HUES6 (cell line): ENCODE results near the gene KDM7A.

ENCODE experiments used
- H3K27ac ChIP-seq: 2 replicates; pipeline ENCODE4 v1.7.0; 2013; ENCODE audit warnings: low read depth, mild to moderate bottlenecking, low read length, inconsistent platforms
- H3K27me3 ChIP-seq: 2 replicates; pipeline ENCODE4 v1.6.1; 2013; ENCODE audit warnings: low read length; ENCODE audit not compliant: control insufficient read depth, insufficient read depth
- H3K36me3 ChIP-seq: 2 replicates; pipeline ENCODE4 v1.6.1; 2013; ENCODE audit warnings: low read length; ENCODE audit not compliant: control insufficient read depth, insufficient read depth
- H3K4me1 ChIP-seq: 2 replicates; pipeline ENCODE4 v1.6.1; 2013; ENCODE audit warnings: low read length; ENCODE audit not compliant: control insufficient read depth, insufficient read depth
- H3K4me3 ChIP-seq: 2 replicates; pipeline ENCODE4 v1.5.1; 2013; ENCODE audit warnings: low read depth, low read length
- H3K9ac ChIP-seq: one replicate; pipeline ENCODE4 v1.6.1; 2013; ENCODE audit warnings: mild to moderate bottlenecking, low read length
- H3K9me3 ChIP-seq: 2 replicates; pipeline ENCODE4 v1.6.1; 2013; ENCODE audit warnings: low read depth, low read length; ENCODE audit not compliant: control insufficient read depth, insufficient read depth

Gene KDM7A

DNA sequence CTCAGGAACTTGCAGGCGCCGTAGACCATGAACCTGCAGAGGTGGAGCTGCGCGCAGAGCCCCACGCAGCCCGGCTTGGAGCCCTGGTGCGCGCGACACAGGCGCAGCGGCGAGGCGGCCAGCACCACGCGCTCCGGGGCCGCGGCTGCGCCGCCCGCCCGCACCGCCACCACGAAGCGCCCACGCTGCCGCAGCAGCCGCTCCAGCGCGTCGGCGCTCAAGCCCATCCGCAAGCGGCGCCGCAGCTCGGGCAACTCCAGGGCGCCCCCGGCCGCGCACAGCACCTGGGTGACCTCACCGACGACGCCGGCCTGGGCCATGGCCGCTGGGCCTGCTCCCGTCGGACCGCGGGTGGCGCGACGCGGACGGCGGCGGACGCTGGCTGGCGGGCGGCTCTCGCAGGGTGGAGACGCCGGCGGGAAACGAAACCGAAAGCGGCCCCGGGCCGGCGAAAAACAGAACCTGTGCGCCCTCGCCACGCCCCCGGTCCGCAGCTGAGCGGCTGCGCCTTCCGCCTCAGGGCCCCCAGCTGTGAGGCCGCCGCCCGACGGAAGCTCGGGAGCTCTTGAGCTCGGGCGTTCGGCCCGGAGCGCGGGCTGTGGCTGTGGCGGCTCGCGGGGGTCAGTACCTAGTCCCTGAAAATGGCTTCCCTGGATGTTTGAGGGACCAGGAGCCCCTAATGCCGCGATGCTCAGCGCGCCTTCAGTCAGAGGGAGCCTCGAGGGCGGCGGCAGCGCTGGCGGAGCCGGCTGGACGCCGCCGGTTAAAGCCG, 114.1 kb downstream of the KDM7A start, which contains the start of gene PARP12:
TSS of gene PARP12 (minus strand) at position 424 of the 772 bp plus-strand sequence. CDS start at position 320, 104 bp downstream.
- peak within 1 kb of the TSS; percentile 67 for H3K4me3 ChIP-seq
- peak within 1 kb of the TSS; percentile 52 for H3K9ac ChIP-seq
- H3K9me3 ChIP-seq, result peaks cover 13% of the 10 kb centered on the region
- no peaks in the 10 kb centered on the region for H3K36me3 ChIP-seq
- peaks cover 42% of the 10 kb centered on the region for H3K27me3 ChIP-seq
- H3K4me1 ChIP-seq, result no peaks in the 10 kb centered on the region
- no peak within 1 kb of the TSS for H3K27ac ChIP-seq

DNA sequence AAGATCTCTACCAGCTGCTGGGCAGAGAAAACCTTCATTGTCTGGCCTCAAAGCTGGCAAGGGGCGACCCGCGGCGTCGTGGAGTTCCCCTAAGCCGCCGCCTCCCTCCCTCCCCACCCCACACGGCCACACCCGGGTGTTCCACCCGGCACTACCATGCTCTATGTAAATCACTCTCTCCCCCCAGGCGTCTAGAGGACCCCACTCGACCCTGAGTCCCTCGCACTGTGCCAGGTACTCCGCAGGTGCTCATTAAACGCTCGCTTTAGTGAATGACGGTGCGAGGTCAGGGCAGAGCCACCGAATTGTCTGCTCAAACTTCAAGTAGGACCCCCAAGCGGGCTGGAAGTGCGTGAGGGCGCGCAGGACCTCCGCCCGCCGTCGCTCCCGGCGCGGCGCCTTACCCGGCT, 114.7 kb downstream of the KDM7A start:
- peaks cover 42% of the 10 kb centered on the region for H3K27me3 ChIP-seq
- H3K4me3 ChIP-seq, result peak overlapping the region; percentile 67
- H3K27ac ChIP-seq, result no peak overlapping the region
- H3K9me3 ChIP-seq, result peaks cover 8% of the 10 kb centered on the region
- peak overlapping the region; percentile 52 for H3K9ac ChIP-seq
- H3K4me1 ChIP-seq, result no peaks in the 10 kb centered on the region
- H3K36me3 ChIP-seq, result no peaks in the 10 kb centered on the region

DNA sequence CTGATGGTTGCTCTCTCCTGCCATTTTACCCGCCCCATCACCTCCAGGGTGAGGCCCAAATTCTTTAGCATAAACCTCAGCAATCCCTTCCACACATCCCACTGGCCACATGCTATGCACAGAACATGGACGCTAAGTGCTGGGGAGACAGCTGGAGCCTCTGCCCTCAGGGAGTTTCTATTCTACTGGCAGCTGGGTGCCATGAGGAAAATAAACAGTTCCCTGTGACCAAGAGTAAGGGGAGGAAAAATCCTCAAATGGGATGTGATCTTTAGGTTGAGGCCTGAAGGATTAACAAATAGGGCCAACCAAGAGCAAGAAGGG, 115.2 kb downstream of the KDM7A start:
- no peak overlapping the region for H3K9ac ChIP-seq
- no peak overlapping the region for H3K4me3 ChIP-seq
- H3K4me1 ChIP-seq, result no peaks in the 10 kb centered on the region
- no peaks in the 10 kb centered on the region for H3K36me3 ChIP-seq
- peaks cover 4% of the 10 kb centered on the region; the same call in 1 of the 2 replicates for H3K9me3 ChIP-seq
- peaks cover 42% of the 10 kb centered on the region for H3K27me3 ChIP-seq
- H3K27ac ChIP-seq, result no peak overlapping the region

DNA sequence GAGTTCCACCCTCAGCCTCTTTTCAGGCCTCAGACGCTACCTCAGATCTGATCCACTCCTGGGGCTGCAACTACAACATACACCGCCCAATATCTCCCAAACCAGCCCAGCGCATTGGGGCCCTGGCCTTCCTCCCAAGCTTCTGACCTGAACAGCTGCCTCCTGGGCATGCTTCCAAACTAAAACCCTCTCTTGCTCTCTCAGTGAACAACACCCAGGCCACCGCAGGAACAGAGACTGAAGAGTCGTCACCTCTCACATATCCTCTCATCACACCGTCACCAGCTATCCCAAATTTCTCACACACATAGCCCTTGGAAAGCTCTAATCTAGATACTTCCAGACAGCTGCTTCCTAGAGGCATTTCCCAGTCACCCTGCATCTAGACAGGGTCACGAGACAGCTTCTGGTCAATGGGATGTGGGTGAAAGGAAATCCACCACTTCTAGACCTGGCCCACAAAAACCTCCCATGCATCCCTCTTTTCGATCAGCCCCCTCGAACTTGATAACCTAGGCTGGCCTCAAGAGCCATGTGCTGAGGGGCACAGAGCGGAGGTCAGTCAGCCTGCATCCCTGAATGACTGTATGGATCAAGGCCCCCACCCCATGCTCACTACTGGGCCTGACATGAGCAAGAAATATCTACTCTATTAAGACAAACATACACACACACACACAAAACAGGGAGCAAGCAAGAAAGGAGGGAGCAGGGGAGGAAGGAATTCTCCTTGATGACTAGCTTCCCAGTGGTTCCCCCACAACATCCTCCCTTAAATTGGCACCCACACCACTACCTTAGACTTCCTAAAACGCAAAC, 115.8 kb downstream of the KDM7A start:
- Histone ChIP-seq H3K27ac (no peak overlapping the region), H3K9ac (no peak overlapping the region), H3K27me3 (peaks cover 42% of the 10 kb centered on the region), H3K4me3 (no peak overlapping the region), H3K4me1 (no peaks in the 10 kb centered on the region), H3K36me3 (no peaks in the 10 kb centered on the region), H3K9me3 (peaks cover 2% of the 10 kb centered on the region; the same call in 1 of the 2 replicates)

DNA sequence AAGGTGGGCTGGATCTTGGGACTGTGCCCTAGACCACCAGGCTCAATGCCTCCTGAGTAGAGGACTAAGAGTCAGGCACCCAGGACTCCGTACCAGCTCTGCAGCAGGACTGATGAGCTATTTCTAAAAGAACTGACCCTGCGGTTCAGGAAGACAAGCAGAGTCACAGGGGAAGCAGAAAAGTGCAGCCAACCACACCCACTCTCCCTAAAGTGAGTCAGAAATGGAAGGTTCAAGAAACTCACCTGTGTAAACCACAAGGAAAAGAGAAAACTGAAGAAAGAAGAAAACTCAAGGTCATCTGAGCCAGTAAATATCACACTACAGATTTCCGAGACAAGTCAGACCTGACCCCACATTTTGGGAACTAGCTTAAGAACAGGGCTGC, 116.5 kb downstream of the KDM7A start:
- Histone ChIP-seq H3K36me3 (no peaks in the 10 kb centered on the region), H3K27me3 (peaks cover 42% of the 10 kb centered on the region), H3K4me1 (no peaks in the 10 kb centered on the region), H3K27ac (no peak overlapping the region), H3K4me3 (no peak overlapping the region), H3K9me3 (no peaks in the 10 kb centered on the region), H3K9ac (no peak overlapping the region)

DNA sequence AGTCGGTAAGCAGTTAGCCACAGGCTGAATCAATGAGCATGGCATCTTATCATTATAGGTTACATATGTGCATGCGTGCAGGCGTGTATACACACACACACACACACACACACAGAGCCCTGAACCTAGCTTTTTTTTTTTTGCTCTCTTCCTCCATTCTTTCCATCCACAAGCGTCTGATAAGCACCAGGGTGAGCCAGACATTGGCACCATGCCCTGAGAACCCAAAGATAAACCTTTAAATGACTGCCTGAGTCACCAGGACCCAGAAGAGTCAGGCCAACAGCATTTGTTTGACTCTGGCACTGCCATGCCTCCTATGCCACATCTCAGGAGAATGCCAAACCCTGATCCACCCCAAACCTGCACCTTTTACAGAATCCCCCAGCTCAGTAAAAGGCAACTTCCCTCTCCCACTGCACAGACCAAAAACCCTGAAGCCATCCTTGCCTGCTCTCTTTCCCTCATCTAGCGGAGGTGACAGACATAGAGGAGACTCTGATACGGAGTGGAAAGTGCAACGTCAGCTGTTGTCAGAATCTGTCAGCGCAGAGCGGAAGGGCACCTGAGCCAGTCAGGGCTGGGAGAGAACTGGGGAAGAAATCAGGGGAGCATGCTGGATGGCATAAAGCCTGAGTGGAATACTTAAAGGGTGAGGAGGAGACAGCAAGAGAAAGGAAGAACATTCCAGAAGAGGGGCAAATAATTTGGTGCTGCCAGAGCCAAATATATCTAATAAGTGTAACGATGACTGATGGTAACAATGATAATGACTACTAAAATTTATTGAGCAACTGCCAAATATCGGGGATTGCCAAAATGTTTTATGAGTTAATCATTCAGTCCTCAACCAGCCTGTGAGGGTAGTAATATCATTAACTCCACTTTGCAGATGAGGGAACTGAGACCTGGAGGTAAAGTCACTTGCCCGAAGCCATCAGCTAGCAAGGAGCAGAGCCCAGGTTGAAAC, 117.2 kb downstream of the KDM7A start:
- Histone ChIP-seq H3K4me1 (no peaks in the 10 kb centered on the region), H3K9ac (no peak overlapping the region), H3K36me3 (no peaks in the 10 kb centered on the region), H3K9me3 (no peaks in the 10 kb centered on the region), H3K4me3 (no peak overlapping the region), H3K27me3 (peaks cover 42% of the 10 kb centered on the region), H3K27ac (no peak overlapping the region)

DNA sequence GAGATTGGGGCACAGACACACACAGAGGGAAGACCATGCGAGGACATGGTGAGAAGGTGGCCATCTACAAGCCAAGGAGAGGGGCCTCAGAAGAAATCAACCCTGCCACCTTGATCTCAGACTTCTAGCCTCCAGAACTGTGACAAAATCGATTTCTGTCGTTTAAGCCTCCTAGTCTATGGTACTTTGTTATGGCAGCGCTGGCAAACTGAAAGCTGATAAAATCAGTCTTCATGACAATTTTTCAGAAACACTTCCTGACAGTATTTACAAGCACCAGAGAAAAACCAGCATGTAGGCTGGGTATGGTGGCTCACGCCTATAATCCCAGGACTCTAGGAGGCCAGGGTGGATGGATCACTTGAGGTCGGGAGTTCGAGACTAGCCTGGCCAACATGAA, 118.3 kb downstream of the KDM7A start:
- H3K9me3 ChIP-seq, result no peaks in the 10 kb centered on the region
- H3K4me3 ChIP-seq, result no peak overlapping the region
- H3K36me3 ChIP-seq, result no peaks in the 10 kb centered on the region
- H3K9ac ChIP-seq, result no peak overlapping the region
- H3K27ac ChIP-seq, result no peak overlapping the region
- H3K4me1 ChIP-seq, result no peaks in the 10 kb centered on the region
- H3K27me3 ChIP-seq, result peaks cover 36% of the 10 kb centered on the region

DNA sequence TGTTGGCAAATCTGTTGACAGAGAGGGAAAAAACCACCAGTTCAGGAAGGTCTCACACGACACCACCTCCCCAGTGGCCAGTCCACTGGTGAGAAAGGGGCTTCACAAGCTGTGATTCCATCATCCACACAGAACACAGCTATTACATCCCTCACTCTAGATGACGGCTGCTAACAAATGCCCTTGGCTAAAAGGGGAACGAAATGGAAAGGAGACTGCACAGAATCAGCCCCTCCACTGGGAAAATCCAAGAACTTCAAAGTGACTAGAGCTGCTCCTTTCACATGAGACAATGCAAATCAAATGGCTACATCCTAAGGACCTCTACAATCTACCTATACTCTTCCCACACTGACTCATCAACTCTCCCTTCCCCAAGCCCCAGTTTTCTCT, 119.6 kb downstream of the KDM7A start:
- no peaks in the 10 kb centered on the region for H3K4me1 ChIP-seq

DNA sequence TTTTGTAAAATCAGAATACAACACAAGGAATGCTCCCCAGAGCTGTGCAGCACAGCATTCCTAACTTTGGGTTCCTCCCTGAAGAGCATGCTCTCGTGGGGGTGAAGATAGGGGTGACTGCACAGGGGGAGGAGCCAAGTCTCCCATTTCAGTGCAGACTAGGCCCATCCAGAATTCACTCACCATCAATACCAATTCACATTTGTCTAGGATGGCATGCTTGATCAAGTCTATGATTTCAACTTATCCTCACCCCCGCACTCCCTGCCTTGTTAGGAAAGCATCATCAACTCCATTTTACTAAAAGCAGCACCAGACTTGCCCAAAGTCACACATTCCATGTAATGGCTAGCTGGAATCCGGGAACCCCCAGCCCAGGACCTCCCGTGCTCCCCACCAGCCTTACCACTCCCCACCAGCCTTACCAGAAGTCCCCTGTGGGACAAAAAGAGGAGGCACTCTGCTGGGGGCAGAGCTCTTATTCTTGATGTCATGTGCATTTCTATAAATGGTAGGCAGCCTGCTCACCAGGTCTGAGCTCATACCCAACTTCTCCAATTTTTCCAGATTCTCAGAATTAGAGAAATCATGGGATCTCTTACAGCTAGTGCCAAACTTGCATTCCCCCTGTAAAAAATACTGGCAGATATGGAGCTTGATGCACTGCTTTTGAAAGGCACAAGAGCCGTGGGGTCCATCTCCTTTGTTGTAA, 120.2 kb downstream of the KDM7A start:
- Histone ChIP-seq H3K4me3 (no peak overlapping the region), H3K9ac (no peak overlapping the region), H3K36me3 (no peaks in the 10 kb centered on the region), H3K27me3 (peaks cover 16% of the 10 kb centered on the region), H3K9me3 (no peaks in the 10 kb centered on the region), H3K4me1 (no peaks in the 10 kb centered on the region), H3K27ac (no peak overlapping the region)

More for the DNA sequence above, 119.6 kb downstream of the KDM7A start:
- H3K9me3 ChIP-seq, result no peaks in the 10 kb centered on the region
- H3K27ac ChIP-seq, result no peak overlapping the region
- H3K27me3 ChIP-seq, result peaks cover 22% of the 10 kb centered on the region
- no peak overlapping the region for H3K4me3 ChIP-seq
- H3K36me3 ChIP-seq, result no peaks in the 10 kb centered on the region
- H3K9ac ChIP-seq, result no peak overlapping the region

DNA sequence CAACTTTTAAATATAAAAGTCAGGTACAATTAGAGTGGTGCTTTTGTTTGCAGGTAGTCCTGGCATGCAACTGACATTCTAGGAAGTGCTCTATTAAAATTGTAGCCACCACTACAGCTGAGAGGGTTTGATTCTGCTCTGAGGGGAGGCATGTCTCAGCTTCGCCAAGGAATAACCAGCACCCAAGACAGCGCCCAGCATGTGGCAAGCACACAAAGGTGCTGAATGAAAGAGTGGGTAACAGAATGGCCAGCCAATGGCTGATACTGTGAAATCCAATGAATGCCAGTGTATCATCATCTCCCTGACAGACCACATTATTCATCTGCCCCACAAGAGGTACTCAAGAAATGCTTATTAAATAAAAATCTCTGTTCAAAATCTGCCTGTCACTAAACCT, 121.0 kb downstream of the KDM7A start:
- Histone ChIP-seq H3K9me3 (no peaks in the 10 kb centered on the region), H3K27ac (no peak overlapping the region), H3K4me1 (no peaks in the 10 kb centered on the region), H3K27me3 (peaks cover 9% of the 10 kb centered on the region; the same call in 1 of the 2 replicates), H3K4me3 (no peak overlapping the region), H3K9ac (no peak overlapping the region), H3K36me3 (no peaks in the 10 kb centered on the region)
